Stimulated activated CD8-positive, alpha-beta memory T cell treated with anti-CD3 and anti-CD28 coated beads, Interleukin-2, amount 100 ng/mL, for 1 hour (primary cell): Measurements from ENCODE around the gene ASAP3.

Source experiments
- DNase-seq, 2 donors: peaks; one replicate each; pipeline ENCODE4 v3.0.0-alpha.2; 2020; ENCODE audit warnings: low read depth in 2 of 2

ASAP3 gene

DNA sequence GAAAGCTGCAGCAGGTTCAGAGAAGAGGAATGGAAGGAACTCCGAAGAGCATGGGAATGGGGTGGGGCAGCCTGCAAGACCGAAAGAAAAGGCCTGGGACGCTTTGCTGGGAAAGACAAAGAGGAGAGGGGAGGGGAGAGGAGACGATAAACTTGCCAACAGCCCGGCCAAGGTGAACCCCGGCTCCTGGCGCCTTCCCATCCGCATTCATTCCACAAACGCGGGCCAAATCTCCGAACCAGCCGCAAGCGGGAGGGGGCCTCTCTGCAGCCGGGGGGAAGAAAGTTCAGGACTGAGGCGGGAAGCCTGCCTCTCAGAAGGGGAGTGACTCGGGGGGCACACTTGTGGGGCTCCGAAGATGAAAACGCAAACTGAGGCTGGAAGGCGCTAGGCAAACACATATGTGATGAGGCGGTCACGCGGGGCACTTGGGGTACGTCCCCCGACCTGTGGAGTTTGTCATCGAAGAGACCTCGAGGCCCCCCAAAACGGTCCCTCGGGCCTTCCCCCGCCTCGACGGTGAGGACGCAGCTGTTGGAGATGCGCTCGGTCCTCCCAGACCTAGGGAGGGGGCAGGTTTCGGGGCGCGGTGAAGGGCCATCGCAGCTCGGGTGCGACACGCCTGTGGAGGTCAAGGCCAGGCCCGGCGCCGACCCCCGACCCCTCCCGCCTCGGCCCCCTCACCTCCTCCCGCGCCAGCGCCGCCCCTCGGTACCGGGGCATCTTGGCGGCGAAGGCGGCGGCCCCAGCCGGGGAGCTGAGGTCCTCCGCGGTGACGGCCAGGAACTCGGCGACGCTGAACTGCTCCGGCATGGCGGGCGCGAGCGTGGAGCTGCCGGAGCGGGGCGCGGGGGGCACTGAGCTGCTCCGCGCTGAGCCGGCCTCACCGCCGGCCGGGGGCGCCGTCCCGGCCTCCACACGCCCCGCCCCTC, at the start of gene ASAP3:
Gene ASAP3 (minus strand): TSS at position 859 of the 932 bp plus-strand sequence. CDS start 46 bp downstream, at position 813.
- no peak for DNase-seq

GRCh38 chr1:23533246-23534023, 49.5 kb upstream of the ASAP3 start:
- no peak for DNase-seq

GRCh38 chr1:23531562-23532094, 47.6 kb upstream of the ASAP3 start:
- no peak for DNase-seq

- peak; percentile 59 to 70 for DNase-seq
These were observed 47.0 kb upstream of the ASAP3 start, which contains the start of gene E2F2 for GRCh38 chr1:23530747-23531561. TSS of gene E2F2 (minus strand) at chr1:23531233. CDS start at chr1:23530793, 440 bp downstream.

DNA sequence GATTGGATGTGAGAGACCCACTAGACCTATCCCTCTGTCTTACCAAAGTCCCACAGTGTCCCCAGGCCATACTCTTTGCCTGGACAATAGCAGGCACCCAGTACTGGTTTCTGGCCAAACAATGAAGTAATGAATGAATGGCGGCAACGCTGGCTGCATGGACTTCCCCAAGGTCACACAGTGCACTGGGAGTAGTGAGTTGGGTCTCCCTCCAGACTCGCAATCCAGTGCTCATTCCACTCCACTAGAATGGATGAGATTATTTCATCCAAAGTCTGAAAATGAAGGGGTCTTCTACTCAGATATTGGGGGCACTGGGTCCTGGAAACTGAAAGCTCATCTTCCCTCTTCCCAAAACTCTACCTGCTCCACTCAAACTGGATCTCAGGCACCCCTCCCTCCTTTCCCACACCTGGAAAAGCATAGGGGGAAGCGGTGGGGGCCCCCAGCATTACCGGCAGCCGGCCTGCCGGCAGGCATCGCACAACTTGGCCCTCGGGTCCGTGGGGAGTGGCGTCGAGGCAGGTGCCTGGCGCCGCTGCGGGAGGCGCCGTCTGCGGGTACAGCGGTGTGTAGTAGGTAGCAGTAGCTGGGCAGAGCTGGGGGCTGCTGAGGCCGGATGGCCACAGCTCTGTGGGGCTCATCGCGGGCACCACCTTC, 46.2 kb upstream of the ASAP3 start:
- no peak for DNase-seq

GRCh38 chr1:23529146-23530086, 45.4 kb upstream of the ASAP3 start:
- DNase-seq, result no peak

DNA sequence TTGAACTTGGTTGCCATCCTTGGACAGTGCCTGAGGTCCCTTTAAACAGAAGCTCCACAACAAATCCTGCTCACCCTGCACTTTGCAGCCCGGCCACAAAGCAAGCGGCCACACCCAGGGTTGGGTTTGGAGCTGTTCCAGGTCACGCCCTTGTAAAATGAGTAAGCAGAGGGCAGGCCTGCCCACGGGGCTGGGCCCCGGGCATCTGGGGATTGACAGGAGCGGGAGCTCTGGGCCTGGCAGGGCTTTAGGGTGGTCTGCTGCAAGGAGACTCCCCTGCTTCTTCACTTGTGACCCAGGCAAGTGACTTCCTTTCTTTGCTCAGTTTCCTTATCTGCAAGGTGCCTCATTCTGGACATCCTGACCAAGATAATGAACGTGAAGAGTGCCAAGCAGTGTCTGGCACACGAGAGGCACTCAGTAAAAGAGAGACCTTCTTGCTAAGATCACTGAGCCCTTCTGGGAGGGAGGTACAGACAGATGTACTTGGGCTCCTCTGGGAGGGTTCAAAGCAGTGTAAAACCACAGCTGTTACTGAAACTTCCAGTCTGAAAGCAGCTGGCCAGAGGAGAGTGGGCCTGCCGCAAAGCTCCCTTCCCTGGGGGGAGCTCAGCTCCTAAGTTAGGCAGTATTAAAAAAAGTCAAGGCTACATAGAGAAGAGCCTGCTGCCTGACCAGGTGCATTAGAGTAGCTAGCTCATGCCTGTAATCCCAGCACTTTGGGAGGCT, 44.4 kb upstream of the ASAP3 start:
- peak; percentile 52 to 65 for DNase-seq

DNA sequence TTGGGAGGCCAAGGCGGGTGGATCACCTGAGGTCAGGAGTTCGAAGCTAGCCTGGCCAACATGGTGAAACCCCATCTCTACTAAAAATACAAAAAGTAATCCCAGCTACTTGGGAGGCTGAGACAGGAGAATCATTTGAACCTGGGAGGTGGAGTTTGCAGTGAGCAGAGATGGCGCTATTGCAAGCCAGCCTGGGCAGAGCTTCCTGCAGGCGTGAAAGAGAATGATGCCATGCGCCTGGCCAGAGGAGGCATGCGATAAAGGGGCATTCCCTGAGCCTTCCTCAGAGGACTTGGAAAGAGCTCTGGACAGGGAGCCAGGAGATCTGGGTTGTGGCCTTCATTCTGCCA, 43.9 kb upstream of the ASAP3 start:
- DNase-seq, result no peak

GRCh38 chr1:23527366-23527765, 43.4 kb upstream of the ASAP3 start:
- DNase-seq, result no peak

- DNase-seq, result no peak
These were observed 42.5 kb upstream of the ASAP3 start for GRCh38 chr1:23526329-23527041.

GRCh38 chr1:23525558-23526250, 41.7 kb upstream of the ASAP3 start:
- no peak for DNase-seq

GRCh38 chr1:23524716-23525401, 40.9 kb upstream of the ASAP3 start:
- DNase-seq, result no peak

- DNase-seq, result no peak
These were observed 40.2 kb upstream of the ASAP3 start for GRCh38 chr1:23524163-23524562.

GRCh38 chr1:23522244-23522982, 38.4 kb upstream of the ASAP3 start:
- no peak for DNase-seq

DNA sequence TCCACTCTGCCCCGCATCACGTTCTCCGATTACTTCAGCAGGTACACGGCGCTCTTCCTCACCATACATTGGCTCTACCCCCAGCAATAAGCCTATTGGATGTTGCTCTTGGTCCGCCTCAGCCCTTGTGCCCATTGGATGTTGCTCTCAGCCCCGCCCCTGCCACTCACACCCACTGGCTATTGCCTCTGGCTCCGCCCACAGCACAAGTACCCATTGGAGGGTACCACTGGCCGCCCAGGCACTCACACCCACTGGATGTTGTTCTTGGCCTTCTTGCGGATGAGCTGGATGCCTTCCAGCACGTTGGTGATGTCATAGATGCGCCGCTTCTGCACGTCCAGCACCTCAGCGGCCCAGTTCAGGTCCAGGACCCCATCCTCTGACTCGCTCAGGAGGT, 37.6 kb upstream of the ASAP3 start:
- DNase-seq, result no peak

DNA sequence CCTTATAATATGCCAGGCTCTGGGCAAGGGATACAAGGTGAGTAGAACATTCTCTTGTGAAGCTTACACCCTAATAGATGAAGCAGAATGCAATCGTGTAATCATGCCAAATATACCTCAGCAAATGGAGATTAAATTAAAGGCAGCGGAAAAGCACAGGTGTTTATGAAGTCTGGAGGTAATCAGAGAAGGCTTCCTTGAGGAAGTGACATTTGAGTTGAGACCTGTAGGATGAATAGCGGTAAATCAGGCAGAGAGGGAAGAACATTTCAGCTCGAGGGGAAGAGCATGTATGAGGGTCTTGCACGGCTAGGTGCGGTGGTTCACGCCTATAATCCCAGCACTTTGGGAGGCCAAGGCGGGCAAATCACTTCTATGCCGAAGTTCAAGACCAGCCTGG, 33.6 kb upstream of the ASAP3 start:
- DNase-seq, result no peak

GRCh38 chr1:23515905-23516304, 31.9 kb upstream of the ASAP3 start:
- DNase-seq, result no peak
